Measurements from ENCODE around the gene VTI1A. TPM values are rescaled to one million over a fixed set of nuclear protein-coding genes. Genes with fewer than 3 reads are reported as not detected.

The VTI1A gene
- total RNA-seq, 6 experiments from 2014 or later: 11.2 to 26.2 (median 12.3) TPM

GRCh38 chr10:112826018-112826697 lies 379.1 kb downstream of the VTI1A start:
- no peak overlapping the region for H3K4me3 ChIP-seq
- peak overlapping the region; percentile 33 to 61 (median 35) for H3K27ac ChIP-seq
- peak in 1 of 3 donors; percentile 70 for DNase-seq
- H3K36me3 ChIP-seq: no peaks in the 10 kb centered on the region
- peak; percentile 59 to 69 (median 62) for ATAC-seq
- H3K27me3 ChIP-seq: no peaks in the 10 kb centered on the region
- H3K9me3 ChIP-seq: no peaks in the 10 kb centered on the region
- H3K4me1 ChIP-seq: peaks cover 0 to 16% (median 0%) of the 10 kb centered on the region in 4 donors
- intact Hi-C loops (cut with DNase I): no loop called here
- TF ChIP-seq, protein P1, sequence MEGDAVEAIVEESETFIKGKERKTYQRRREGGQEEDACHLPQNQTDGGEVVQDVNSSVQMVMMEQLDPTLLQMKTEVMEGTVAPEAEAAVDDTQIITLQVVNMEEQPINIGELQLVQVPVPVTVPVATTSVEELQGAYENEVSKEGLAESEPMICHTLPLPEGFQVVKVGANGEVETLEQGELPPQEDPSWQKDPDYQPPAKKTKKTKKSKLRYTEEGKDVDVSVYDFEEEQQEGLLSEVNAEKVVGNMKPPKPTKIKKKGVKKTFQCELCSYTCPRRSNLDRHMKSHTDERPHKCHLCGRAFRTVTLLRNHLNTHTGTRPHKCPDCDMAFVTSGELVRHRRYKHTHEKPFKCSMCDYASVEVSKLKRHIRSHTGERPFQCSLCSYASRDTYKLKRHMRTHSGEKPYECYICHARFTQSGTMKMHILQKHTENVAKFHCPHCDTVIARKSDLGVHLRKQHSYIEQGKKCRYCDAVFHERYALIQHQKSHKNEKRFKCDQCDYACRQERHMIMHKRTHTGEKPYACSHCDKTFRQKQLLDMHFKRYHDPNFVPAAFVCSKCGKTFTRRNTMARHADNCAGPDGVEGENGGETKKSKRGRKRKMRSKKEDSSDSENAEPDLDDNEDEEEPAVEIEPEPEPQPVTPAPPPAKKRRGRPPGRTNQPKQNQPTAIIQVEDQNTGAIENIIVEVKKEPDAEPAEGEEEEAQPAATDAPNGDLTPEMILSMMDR (IDR thresholded peaks at IDR 0.05): no peak
- TF ChIP-seq POLR2A (IDR thresholded peaks at IDR 0.05): no peak
- 17% methylated on average over 7 of the region's 7 CpGs for WGBS (ENCODE audit: insufficient coverage, low coverage, low lambda C conversion rate, missing lambda C conversion rate)

GRCh38 chr10:112827086-112827485 lies 380.1 kb downstream of the VTI1A start:
- ATAC-seq: no peak
- H3K9me3 ChIP-seq: no peaks in the 10 kb centered on the region
- TF ChIP-seq POLR2A (IDR thresholded peaks at IDR 0.05): no peak
- TF ChIP-seq, protein P1 (IDR thresholded peaks at IDR 0.05): no peak
- no peak overlapping the region for H3K4me3 ChIP-seq
- intact Hi-C loops (cut with DNase I): no loop called here
- no peaks in the 10 kb centered on the region for H3K27me3 ChIP-seq
- no peak for DNase-seq
- H3K27ac ChIP-seq: no peak overlapping the region
- 96% methylated on average over 14 of the region's 14 CpGs for WGBS (ENCODE audit: insufficient coverage, low coverage, low lambda C conversion rate, missing lambda C conversion rate)
- H3K36me3 ChIP-seq: no peaks in the 10 kb centered on the region
- H3K4me1 ChIP-seq: peaks cover 0 to 12% (median 0%) of the 10 kb centered on the region in 4 donors

DNA sequence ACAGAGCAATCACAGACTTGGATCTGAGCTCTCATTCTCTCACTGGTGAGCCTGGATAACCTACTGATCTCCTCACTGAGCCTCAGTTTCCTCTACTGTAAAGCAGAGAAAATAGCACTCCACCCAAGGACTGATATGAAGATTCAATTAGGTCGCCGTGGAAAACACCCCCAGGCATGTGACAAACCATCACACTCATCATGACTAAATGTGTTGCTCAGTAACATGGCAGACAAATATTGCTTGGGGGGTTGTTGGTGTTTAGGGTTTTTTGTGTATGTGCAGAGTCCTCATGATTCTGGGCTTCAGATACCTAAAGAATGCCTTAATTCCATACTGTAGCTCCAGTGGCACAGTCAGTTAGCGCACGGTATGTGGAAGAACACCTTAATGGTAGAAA lies 380.9 kb downstream of the VTI1A start:
- H3K36me3 ChIP-seq: no peaks in the 10 kb centered on the region
- no peaks in the 10 kb centered on the region for H3K27me3 ChIP-seq
- no peak for ATAC-seq
- DNase-seq: no peak
- H3K4me1 ChIP-seq: peaks cover 0 to 11% (median 0%) of the 10 kb centered on the region in 4 donors
- WGBS (ENCODE audit: insufficient coverage, low coverage, low lambda C conversion rate, missing lambda C conversion rate): 94% methylated on average over 4 of the region's 4 CpGs
- intact Hi-C loops (cut with DNase I): no loop called here
- H3K9me3 ChIP-seq: no peaks in the 10 kb centered on the region
- TF ChIP-seq POLR2A (IDR thresholded peaks at IDR 0.05): no peak
- TF ChIP-seq, protein P1 (IDR thresholded peaks at IDR 0.05): no peak
- no peak overlapping the region for H3K27ac ChIP-seq
- no peak overlapping the region for H3K4me3 ChIP-seq

GRCh38 chr10:112831859-112832258 lies 384.8 kb downstream of the VTI1A start:
- Histone ChIP-seq H3K4me3 (no peak overlapping the region), H3K36me3 (no peaks in the 10 kb centered on the region), H3K27ac (no peak overlapping the region), H3K27me3 (no peaks in the 10 kb centered on the region), H3K9me3 (no peaks in the 10 kb centered on the region), H3K4me1 (peaks cover 0 to 18% (median 9%) of the 10 kb centered on the region in 4 donors)
- WGBS (ENCODE audit: insufficient coverage, low coverage, low lambda C conversion rate, missing lambda C conversion rate): 92% methylated on average over 14 of the region's 16 CpGs
- ATAC-seq (no peak), DNase-seq (no peak)
- intact Hi-C loops (cut with DNase I): no loop called here
- TF ChIP-seq, protein P1 (IDR thresholded peaks at IDR 0.05): no peak
- no peak for TF ChIP-seq POLR2A (IDR thresholded peaks at IDR 0.05)
